Measurements from ENCODE around the gene PNMT. TPM values are rescaled to one million over a fixed set of nuclear protein-coding genes. Genes with fewer than 3 reads are reported as not detected.

Gene PNMT
- total RNA-seq, 4 donors from 2014 or later = 0.53 to 1.6 (median 1.1) TPM

GRCh38 chr17:39699818-39700147, 31.5 kb downstream of the PNMT start, which contains the start of gene ERBB2:
Gene ERBB2 (plus strand): TSS chr17:39700064. CDS start chr17:39700239, 175 bp downstream.
- peaks cover 53% of the 10 kb centered on the region for H3K4me1 ChIP-seq
- TF ChIP-seq POLR2A (IDR thresholded peaks at IDR 0.05) = no peak
- no peak for TF ChIP-seq CTCF (IDR thresholded peaks at IDR 0.05)
- TF ChIP-seq EP300 (IDR thresholded peaks at IDR 0.05) = no peak
- TF ChIP-seq POLR2AphosphoS5 (IDR thresholded peaks at IDR 0.05) = no peak
- H3K27ac ChIP-seq = peak within 1 kb of the TSS; percentile 92
- H3K27me3 ChIP-seq = no peaks in the 10 kb centered on the region
- no peaks in the 10 kb centered on the region for H3K9me3 ChIP-seq
- peak within 1 kb of the TSS; percentile 90 for H3K4me3 ChIP-seq
- WGBS = 6% methylated on average over 12 of the region's 20 CpGs
- no peak for DNase-seq (ENCODE audit: low spot score in 2 of 2)
- no peaks in the 10 kb centered on the region for H3K36me3 ChIP-seq

GRCh38 chr17:39700148-39700987, 32.1 kb downstream of the PNMT start:
- no peaks in the 10 kb centered on the region for H3K9me3 ChIP-seq
- no peak for DNase-seq (ENCODE audit: low spot score in 2 of 2)
- TF ChIP-seq CTCF (IDR thresholded peaks at IDR 0.05) (no peak), POLR2AphosphoS5 (IDR thresholded peaks at IDR 0.05) (no peak), EP300 (IDR thresholded peaks at IDR 0.05) (no peak), POLR2A (IDR thresholded peaks at IDR 0.05) (no peak)
- H3K4me3 ChIP-seq = peak overlapping the region; percentile 90
- no peaks in the 10 kb centered on the region for H3K27me3 ChIP-seq
- no peaks in the 10 kb centered on the region for H3K36me3 ChIP-seq
- WGBS = 3% methylated on average over 18 of the region's 57 CpGs
- H3K27ac ChIP-seq = peak overlapping the region; percentile 92
- peaks cover 59% of the 10 kb centered on the region for H3K4me1 ChIP-seq

GRCh38 chr17:39701012-39701783, 32.9 kb downstream of the PNMT start:
- Histone ChIP-seq H3K27ac (peak overlapping the region; percentile 92), H3K27me3 (no peaks in the 10 kb centered on the region), H3K9me3 (no peaks in the 10 kb centered on the region), H3K4me1 (peaks cover 67% of the 10 kb centered on the region), H3K36me3 (no peaks in the 10 kb centered on the region), H3K4me3 (peak overlapping the region; percentile 90)
- no peak for DNase-seq (ENCODE audit: low spot score in 2 of 2)
- TF ChIP-seq POLR2A (IDR thresholded peaks at IDR 0.05) = no peak
- no peak for TF ChIP-seq EP300 (IDR thresholded peaks at IDR 0.05)
- TF ChIP-seq POLR2AphosphoS5 (IDR thresholded peaks at IDR 0.05) = no peak
- TF ChIP-seq CTCF (IDR thresholded peaks at IDR 0.05) = no peak
- 34% methylated on average over 10 of the region's 10 CpGs for WGBS

- peak overlapping the region; percentile 7 for H3K27ac ChIP-seq
- 76% methylated on average over 4 of the region's 4 CpGs for WGBS
Measured at GRCh38 chr17:39701784-39702422, 33.6 kb downstream of the PNMT start.

More at GRCh38 chr17:39701784-39702422, 33.6 kb downstream of the PNMT start:
- H3K27me3 ChIP-seq = no peaks in the 10 kb centered on the region
- DNase-seq (ENCODE audit: low spot score in 2 of 2) = no peak
- H3K4me3 ChIP-seq = peak overlapping the region; percentile 90
- H3K9me3 ChIP-seq = no peaks in the 10 kb centered on the region
- no peak for TF ChIP-seq POLR2A (IDR thresholded peaks at IDR 0.05)
- TF ChIP-seq EP300 (IDR thresholded peaks at IDR 0.05) = no peak
- no peak for TF ChIP-seq CTCF (IDR thresholded peaks at IDR 0.05)
- TF ChIP-seq POLR2AphosphoS5 (IDR thresholded peaks at IDR 0.05) = no peak
- H3K36me3 ChIP-seq = peaks cover under 1% of the 10 kb centered on the region
- H3K4me1 ChIP-seq = peaks cover 74% of the 10 kb centered on the region
